NB4 (cell line): ENCODE results near the gene GRID1.

Experiments
- DNase-seq: peaks from one replicate; pipeline ENCODE4 v3.0.0; 2010; ENCODE audit warnings: low read depth
- H3K4me3 ChIP-seq: one replicate; pipeline ENCODE4 v1.5.1; 2011; ENCODE audit warnings: mild to moderate bottlenecking, low read depth, low read length, moderate library complexity
- CTCF ChIP-seq: IDR thresholded peaks from one replicate; pipeline ENCODE4 v1.5.1; 2012; ENCODE audit warnings: low read depth, low read length
- MAX ChIP-seq: IDR thresholded peaks from 2 replicates; pipeline ENCODE4 v1.6.1; 2011; ENCODE audit warnings: low read depth, low read length
- MYC ChIP-seq: IDR thresholded peaks from 2 replicates; pipeline ENCODE4 v1.6.1; 2011; ENCODE audit warnings: low read depth, low read length
- POLR2A ChIP-seq: IDR thresholded peaks from 2 replicates; pipeline ENCODE4 v1.6.1; 2011; ENCODE audit warnings: mild to moderate bottlenecking; ENCODE audit not compliant: insufficient read length; ENCODE audit errors: extremely low read depth

GRID1 gene

DNA sequence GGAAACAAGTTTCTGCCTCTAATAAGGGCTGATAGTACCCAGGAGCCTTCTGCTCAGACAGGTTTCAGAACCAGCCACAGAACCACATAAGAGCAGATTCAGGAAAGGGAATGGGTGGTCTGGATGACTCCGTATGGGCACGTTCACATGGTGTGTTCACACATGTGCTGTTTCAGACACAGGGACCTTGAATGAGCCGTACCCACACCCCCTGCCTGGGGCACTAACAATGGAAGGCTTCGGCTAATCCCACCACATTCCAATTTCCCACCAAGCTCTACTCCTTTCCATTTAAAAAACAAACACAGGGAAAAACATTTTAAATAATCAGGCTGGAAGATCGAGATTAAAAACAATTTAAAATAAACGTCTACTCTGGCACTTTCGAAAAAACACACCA, 217.3 kb downstream of the GRID1 start:
- H3K4me3 ChIP-seq: no peak overlapping the region
- no peak for DNase-seq
- TF ChIP-seq CTCF (no peak), POLR2A (no peak), MAX (no peak), MYC (no peak)

GRCh38 chr10:86148117-86148516, 218.5 kb downstream of the GRID1 start:
- no peak overlapping the region for H3K4me3 ChIP-seq
- DNase-seq: no peak
- TF ChIP-seq CTCF (no peak), POLR2A (no peak), MAX (no peak)

DNA sequence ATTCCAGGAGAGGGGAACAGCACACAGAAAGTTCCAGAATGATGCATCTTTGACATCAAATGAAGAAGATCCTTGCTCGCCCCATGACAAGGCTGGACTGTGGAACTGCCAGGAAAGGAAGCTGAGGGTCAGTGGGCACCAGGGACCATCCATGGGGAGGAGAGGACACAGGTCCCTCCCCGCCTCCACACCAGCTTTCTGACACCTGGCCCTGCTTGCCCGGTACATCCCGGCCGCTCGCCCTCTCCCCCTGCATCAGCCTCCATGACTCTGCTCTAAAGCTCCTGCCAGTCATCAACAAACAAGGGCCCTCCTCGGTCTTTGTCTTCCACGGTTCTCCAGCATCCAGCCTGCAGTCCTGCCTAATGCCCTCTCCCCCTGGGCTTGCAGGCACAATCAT, 222.3 kb downstream of the GRID1 start:
- no peak for DNase-seq
- no peak overlapping the region for H3K4me3 ChIP-seq
- TF ChIP-seq CTCF (no peak), MYC (no peak), POLR2A (no peak), MAX (no peak)

- TF ChIP-seq POLR2A (no peak), CTCF (no peak), MAX (no peak), MYC (no peak)
- DNase-seq: no peak
- no peak overlapping the region for H3K4me3 ChIP-seq
These were observed 224.7 kb downstream of the GRID1 start for GRCh38 chr10:86141896-86142295.

DNA sequence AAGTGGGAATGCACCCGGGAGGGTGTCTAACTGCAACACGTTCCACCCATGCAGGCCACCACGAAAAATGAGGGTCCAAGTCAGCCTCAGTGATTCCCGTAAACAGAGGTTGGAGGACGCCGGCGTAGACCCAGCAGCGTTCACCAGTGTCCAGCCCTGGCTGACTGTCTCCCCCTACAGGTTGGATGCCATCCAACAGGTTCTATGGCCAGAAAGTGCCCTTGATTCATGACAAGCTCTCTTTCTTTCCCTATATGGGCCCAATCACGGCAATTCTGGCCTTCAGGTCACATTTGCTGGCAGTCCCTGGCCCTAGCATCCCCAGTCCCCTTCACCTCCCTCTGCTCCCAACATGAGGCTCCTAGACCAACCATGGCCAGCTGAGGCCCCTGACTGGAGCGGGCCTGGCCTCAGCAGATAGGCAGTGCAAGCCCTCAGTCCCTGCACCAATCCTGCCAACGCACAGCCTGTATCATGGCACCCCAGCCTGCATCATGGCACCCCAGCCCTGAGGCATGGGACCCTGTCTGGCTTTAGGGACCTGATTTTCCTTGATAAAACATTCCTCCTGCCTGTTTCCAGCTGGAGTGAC, 227.4 kb downstream of the GRID1 start:
- peak; percentile 32 for DNase-seq
- no peak for TF ChIP-seq MYC
- no peak for TF ChIP-seq MAX
- no peak for TF ChIP-seq POLR2A
- peak; percentile 61 for TF ChIP-seq CTCF
- no peak overlapping the region for H3K4me3 ChIP-seq

GRCh38 chr10:86138551-86139065, 228.0 kb downstream of the GRID1 start:
- H3K4me3 ChIP-seq: no peak overlapping the region
- TF ChIP-seq CTCF (no peak), MYC (no peak), MAX (no peak), POLR2A (no peak)
- DNase-seq: no peak
